HG03354 (cell line): Measurements from ENCODE around the gene ZNF516.

ENCODE experiments used
- ATAC-seq: cut with Tn5 transposase; IDR thresholded peaks from one replicate; pipeline ENCODE4 v1.9.1; 2021; ENCODE audit warnings: mild to moderate bottlenecking; ENCODE audit not compliant: unreplicated experiment, poor library complexity, severe bottlenecking

ZNF516 gene

DNA sequence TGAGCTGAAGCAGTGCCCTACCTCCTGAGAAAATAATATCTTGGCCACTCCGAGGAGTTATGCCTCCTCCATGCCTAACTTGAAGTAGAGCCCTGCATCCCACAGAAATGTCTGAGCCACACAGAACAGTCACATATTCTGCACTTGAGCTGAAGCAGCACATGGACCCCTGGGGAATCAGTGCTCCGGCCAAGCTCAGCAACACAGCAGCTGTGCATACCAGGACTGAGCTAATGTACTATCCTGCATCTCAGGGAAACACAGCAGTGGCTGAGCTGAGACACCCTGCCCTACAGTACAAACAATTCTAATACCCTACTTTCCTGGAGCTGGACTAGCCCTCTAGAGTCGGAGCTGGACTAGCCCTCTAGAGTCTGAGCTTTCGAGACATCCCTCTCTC, 166.9 kb downstream of the ZNF516 start:
- no peak for ATAC-seq

DNA sequence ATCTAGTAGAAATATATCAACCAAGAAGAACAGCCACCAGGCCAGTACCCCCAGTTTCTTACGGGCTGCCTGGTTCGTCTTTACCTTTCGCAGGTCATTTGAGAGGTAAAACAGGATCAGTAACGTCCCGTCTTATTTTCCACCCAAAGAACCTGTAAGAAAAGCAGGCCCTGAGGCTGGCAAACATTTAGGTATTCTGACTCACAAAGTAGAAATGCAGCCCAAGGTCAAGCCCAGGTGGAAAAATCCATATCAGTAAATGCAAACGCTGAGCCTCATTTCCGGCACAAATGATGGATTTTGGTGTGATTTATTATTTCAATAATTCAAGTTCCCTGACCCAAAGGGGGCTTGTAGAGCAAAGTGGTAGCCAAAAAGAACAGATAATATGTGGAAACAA, 171.2 kb downstream of the ZNF516 start:
- ATAC-seq = no peak

GRCh38 chr18:76322686-76323085, 172.4 kb downstream of the ZNF516 start:
- ATAC-seq = no peak

DNA sequence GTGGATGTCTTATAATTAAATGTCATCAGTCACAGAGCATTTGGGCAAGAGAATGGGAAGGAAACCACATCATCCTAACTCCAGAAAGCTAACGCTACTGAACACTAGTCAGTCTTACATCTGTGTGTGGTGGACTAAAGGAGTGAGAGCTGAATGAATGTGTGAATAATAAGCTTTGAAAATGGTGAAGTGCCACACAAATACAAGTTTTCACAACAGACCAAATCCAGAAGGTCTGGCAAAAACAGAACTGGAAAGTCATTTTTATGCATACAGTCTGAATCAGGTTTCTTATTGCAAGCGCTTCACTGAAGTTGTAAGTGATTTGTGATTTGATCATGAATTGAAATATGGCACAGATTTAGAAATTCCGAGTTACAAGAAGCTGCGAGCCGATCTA, 175.7 kb downstream of the ZNF516 start:
- ATAC-seq = no peak

DNA sequence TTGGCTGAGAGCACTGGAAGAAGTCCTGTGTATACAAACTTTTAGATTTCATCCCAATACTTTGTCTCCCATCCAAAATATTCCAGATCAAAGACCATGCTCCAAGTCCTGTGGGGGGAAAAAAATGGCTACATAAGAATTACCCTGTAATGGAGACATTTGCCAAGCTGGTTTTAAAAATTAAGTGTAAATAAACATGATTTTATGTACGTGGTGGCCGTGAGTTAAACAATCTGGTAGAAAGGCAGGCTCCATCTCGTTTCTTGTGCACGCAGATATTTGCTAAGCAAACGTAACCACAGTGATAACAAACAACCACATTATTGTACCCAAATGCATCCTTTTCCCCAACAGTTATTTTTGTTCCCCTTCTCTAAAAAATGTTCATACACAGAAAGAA, 176.4 kb downstream of the ZNF516 start:
- no peak for ATAC-seq

DNA sequence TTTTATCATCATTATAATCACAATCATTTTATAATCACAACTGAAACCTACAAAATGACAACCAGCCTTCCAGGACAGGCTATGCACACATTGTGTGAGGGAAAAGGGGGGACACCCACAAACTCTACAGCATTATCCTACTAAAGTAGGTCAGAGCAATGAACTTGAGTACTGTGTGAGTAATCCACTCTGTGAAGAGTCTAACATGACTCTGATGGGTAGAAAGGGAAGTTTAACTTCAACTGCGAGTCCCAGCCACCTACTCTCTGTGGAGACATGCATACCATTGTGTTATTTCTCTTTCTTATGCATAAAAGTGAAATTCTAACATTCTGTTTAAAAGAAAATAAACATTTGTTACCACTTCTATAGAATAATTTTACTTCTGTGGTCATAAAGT, 177.9 kb downstream of the ZNF516 start:
- ATAC-seq = no peak

DNA sequence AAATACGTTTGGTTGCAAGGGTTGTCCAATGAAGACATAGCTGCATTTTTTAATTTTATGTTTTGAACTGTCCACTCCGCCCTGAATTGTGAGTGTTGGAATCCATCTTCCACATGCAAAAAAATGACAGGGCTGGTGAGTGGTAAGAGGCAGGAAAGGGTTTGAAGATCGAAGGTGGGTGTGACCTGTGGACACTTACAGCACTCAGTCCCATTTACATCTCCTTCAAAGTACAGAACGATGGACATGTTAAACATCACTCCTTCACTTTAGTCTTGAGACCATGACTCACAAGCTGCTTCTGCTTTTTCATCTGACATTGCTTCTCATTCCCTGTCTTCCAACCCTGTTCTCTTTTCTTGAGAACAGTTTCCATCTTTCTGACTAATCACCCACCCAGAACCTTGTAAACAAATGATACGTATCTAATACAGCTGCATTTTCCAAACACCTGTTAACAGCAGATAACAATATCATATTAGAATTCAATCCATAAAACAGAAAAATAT, 179.3 kb downstream of the ZNF516 start:
- no peak for ATAC-seq

DNA sequence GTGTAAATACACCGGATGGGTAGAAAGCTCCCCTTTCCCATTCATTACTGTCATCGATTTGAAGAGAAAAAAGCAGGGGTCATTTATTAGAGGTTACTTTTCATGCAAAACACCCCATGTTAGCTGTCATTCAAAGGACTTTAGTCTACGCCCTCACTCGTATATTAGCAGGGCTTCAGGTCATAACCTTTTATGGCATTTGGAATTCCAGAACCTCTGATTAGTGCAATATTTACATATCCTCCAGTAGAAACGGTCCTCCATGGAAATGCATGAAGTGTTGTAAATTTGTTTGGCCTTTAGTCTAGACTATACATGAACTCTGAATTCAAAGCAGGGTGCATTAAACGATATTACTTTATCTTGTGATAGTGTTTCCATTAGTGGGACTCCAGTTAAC, 180.5 kb downstream of the ZNF516 start:
- no peak for ATAC-seq

GRCh38 chr18:76314015-76314414, 181.0 kb downstream of the ZNF516 start:
- ATAC-seq = no peak
